ENCODE results near the gene BRK1. TPM values are rescaled to one million over a fixed set of nuclear protein-coding genes. Genes with fewer than 3 reads are reported as not detected.
A peak's percentile ranks its signal among the peaks of the same experiment; 100 is the strongest.
"Not testable (repeated sequence)": the region's sequence is repeated elsewhere in the genome, so short reads cannot be mapped to it uniquely, and the experiment has no call there.

BRK1 gene
- total RNA-seq, 1 donor from 2014 or later: 116 TPM

GRCh38 chr3:10173926-10174435 lies 58.5 kb downstream of the BRK1 start:
- ATAC-seq: peak; percentile 91 to 93
- Histone ChIP-seq H3K9me3 (peaks cover under 1% of the 10 kb centered on the region), H3K27ac (peak overlapping the region; percentile 73), H3K4me3 (no peak overlapping the region), H3K36me3 (no peaks in the 10 kb centered on the region), H3K4me1 (peaks cover 16% of the 10 kb centered on the region), H3K27me3 (ENCODE audit: low read depth) (no peaks in the 10 kb centered on the region)
- DNase-seq: peak; percentile 70
- intact Hi-C loops (cut with DNase I): no loop called here
- no peak for TF ChIP-seq CTCF (IDR thresholded peaks at IDR 0.05)

- ATAC-seq; H3K27ac ChIP-seq; H3K9me3 ChIP-seq; H3K36me3 ChIP-seq; DNase-seq; H3K4me3 ChIP-seq; intact Hi-C loops (cut with DNase I); H3K27me3 ChIP-seq (ENCODE audit: low read depth): not testable (repeated sequence)
- H3K4me1 ChIP-seq: peaks cover 16% of the 10 kb centered on the region
Measured at GRCh38 chr3:10175334-10175733, 59.9 kb downstream of the BRK1 start.

GRCh38 chr3:10176150-10176549 lies 60.7 kb downstream of the BRK1 start:
- H3K4me1 ChIP-seq: peaks cover 16% of the 10 kb centered on the region
- DNase-seq; H3K4me3 ChIP-seq; intact Hi-C loops (cut with DNase I); H3K27me3 ChIP-seq (ENCODE audit: low read depth); H3K27ac ChIP-seq; ATAC-seq; H3K36me3 ChIP-seq; H3K9me3 ChIP-seq: not testable (repeated sequence)

Other genes starting within 250 kb of the BRK1 start
- gene CIDEC, start 235.4 kb upstream of the BRK1 start, total RNA-seq: not detected
- gene JAGN1, start 225.1 kb upstream of the BRK1 start, total RNA-seq: 23.8 TPM
- gene IL17RE, start 212.8 kb upstream of the BRK1 start, total RNA-seq: 21.5 TPM
- gene IL17RC, start 198.6 kb upstream of the BRK1 start, total RNA-seq: 27.2 TPM
- 54.3 TPM for gene CRELD1, start 181.8 kb upstream of the BRK1 start, total RNA-seq
- gene PRRT3, start 163.3 kb upstream of the BRK1 start, total RNA-seq: 2.1 TPM
- gene EMC3, start 128.8 kb upstream of the BRK1 start, total RNA-seq: 74.9 TPM
- gene FANCD2, start 89.2 kb upstream of the BRK1 start, total RNA-seq: 6.1 TPM
- not detected for gene FANCD2OS, start 7.4 kb upstream of the BRK1 start, total RNA-seq
- gene VHL, start 26.1 kb downstream of the BRK1 start, total RNA-seq: 38.1 TPM
- gene IRAK2, start 49.2 kb downstream of the BRK1 start, total RNA-seq: 3.9 TPM
- 36.0 TPM for gene TATDN2, start 132.8 kb downstream of the BRK1 start, total RNA-seq
- gene GHRL, start 177.3 kb downstream of the BRK1 start, total RNA-seq: 2.5 TPM
- 76.3 TPM for gene SEC13, start 205.4 kb downstream of the BRK1 start, total RNA-seq

All from lower lobe of right lung (tissue), 2 donors.